Measurements from ENCODE around the gene VAV1. TPM values are rescaled to one million over a fixed set of nuclear protein-coding genes. Genes with fewer than 3 reads are reported as not detected.
A peak's percentile ranks its signal among the peaks of the same experiment; 100 is the strongest.

The VAV1 gene
- total and polyA plus RNA-seq, 9 of the 15 experiments (the other 6 are each of a cell fraction or from before 2014, with no cell fraction given), result 0.46 to 20.1 (median 11.1) TPM

DNA sequence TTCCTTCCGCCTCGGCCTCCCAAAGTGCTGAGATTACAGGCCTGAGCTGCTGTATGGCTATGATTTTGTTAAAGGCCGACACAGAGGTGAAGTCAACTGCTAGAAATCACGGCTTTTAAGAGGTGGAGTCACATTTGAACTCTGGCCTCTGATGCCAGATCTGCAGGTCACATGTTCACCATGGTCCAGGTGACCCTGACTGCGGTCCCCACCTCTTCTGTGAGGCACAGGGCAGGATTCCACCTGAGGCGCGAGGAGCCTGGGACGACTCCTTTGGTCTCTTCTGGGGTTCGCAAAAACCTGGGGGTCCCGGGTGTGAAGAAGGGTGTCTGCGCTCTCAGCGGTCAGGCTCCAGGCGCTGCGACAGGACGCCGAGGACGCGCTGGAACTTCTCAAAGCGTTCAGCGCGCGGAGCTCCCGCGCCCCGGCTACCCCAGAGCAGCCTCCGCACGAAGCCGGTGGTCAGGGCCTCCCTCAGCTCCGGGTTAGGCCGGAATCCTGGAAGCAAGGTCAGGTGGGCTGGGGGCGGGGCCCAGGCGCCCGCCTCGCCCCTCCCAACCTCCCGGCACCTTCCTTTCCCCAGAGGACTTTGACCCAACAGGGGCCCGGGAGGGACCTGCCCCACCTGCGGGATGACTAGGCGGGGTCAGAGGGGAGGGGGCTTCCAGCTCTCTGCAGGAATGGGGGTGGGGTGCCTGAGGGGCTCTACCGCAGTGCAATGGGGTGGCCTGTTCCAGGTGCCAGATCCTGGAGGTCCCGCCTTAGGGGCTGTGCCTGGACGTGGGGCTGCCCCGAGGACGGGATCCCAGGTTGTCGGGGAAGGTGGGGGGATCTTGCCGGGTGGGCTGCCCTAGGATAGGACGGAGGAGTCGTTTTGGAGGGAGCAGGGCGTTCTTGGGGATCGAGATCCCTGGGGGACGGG is 20.0 kb upstream of the VAV1 start:
- ChIA-PET POLR2A (interaction anchor here (0.6 to 1.8 kb wide), 4 partner anchors 10 to 222 kb away, joined by 3 to 11 read pairs (median 3); partner anchors contain the start of gene TNFSF9), CTCF (ENCODE audit: low intra/inter-chr PET ratio) (interaction anchor here (0.7 kb wide), 1 partner anchor 318 kb away, joined by 3 read pairs; no protein-coding TSS in a partner anchor)
- Histone ChIP-seq H3K4me2 (ENCODE audit: insufficient read depth, low read length) (peak overlapping the region; percentile 74), H4K20me1 (replicated peaks; ENCODE audit: control insufficient read depth, insufficient read depth, low read length) (no peaks in the 10 kb centered on the region; the same call in 1 of the 2 replicates), H3K9me3 (replicated peaks; ENCODE audit: control insufficient read depth, insufficient read depth, low read depth, low read length) (no peaks in the 10 kb centered on the region), H3K27me3 (ENCODE audit: control insufficient read depth in 2 of 2, insufficient read depth in 2 of 2, low read length in 2 of 2) (no peaks in the 10 kb centered on the region), H2AFZ (ENCODE audit: low read depth, low read length) (peak overlapping the region; percentile 90), H3K9me1 (ENCODE audit: control insufficient read depth, insufficient read depth, low read length) (no peaks in the 10 kb centered on the region), H3K27ac (ENCODE audit: extremely low read depth, low read depth, low read length) (peak overlapping the region; percentile 77), H3K79me2 (ENCODE audit: control insufficient read depth, insufficient read depth, low read length) (no peaks in the 10 kb centered on the region), H3K9ac (ENCODE audit: insufficient read depth in 1 of 2, low read depth in 2 of 2, low read length in 2 of 2) (peak overlapping the region; percentile 58 to 87; a peak in 3 of 4 replicates), H3K36me3 (ENCODE audit: control insufficient read depth, insufficient read depth, low read length) (peaks cover 62% of the 10 kb centered on the region; the same call in 2 of the 3 replicates), H3K4me1 (replicated peaks in 1 of 2; ENCODE audit: control insufficient read depth in 2 of 2, insufficient read depth in 2 of 2, low read length in 2 of 2) (peaks cover 0 to 35% of the 10 kb centered on the region in 2 experiments; a peak in 3 of 5 replicates), H3K4me3 (peak overlapping the region; percentile 36; the same call in 1 of the 2 replicates)
- 76% methylated on average over 29 of the region's 50 CpGs for WGBS (ENCODE audit: insufficient coverage, low coverage, missing lambda C conversion rate)
- FAIRE-seq (no peak), ATAC-seq (no peak), DNase-seq (ENCODE audit: extremely low read depth in 1 of 4, low spot score in 3 of 4) (peak in 1 of 4 experiments; percentile 32)
- intact Hi-C loops (cut with micrococcal nuclease) (loop anchor here (1.0 kb wide), 1 partner anchor 15 kb away; the partner anchor contains the start of gene GPR108), in situ Hi-C loops (cut with MboI) (no loop called here)
- no TSS peak for BruUV-seq (replicated peaks)
- TF ChIP-seq RBM22 (IDR thresholded peaks at IDR 0.05; ENCODE audit: low read depth, low read length, poor library complexity, severe bottlenecking) (peak; percentile 30), NR3C1 (CRISPR knock-in tag; IDR thresholded peaks at IDR 0.05) (no peak), KDM1A (IDR thresholded peaks at IDR 0.05) (peak; percentile 63 to 77; a peak in 3 of 4 replicates), KDM2B (CRISPR knock-in tag; IDR thresholded peaks at IDR 0.05) (no peak), ZBTB7A (IDR thresholded peaks at IDR 0.05; ENCODE audit: borderline replicate concordance, control insufficient read depth, low read depth, low read length) (0 out of 2 replicates have a peak, but pooled peaks have one; percentile 36), FIP1L1 (IDR thresholded peaks at IDR 0.05; ENCODE audit: low read depth, low read length, poor library complexity, severe bottlenecking) (peak; percentile 23), ZNF239 (CRISPR knock-in tag; IDR thresholded peaks at IDR 0.05) (no peak), TGIF2 (CRISPR knock-in tag; IDR thresholded peaks at IDR 0.05) (peak; percentile 64; the same call in 1 of the 2 replicates), PHB2 (IDR thresholded peaks at IDR 0.05; ENCODE audit: low read depth) (no peak), RCOR1 (IDR thresholded peaks at IDR 0.05; ENCODE audit: borderline replicate concordance in 1 of 2, low read depth in 2 of 2, low read length in 2 of 2) (no peak), MTF1 (CRISPR knock-in tag; IDR thresholded peaks at IDR 0.05; ENCODE audit: borderline replicate concordance) (no peak), PURB (CRISPR knock-in tag; IDR thresholded peaks at IDR 0.05; ENCODE audit: low read depth) (no peak)
- TF ChIP-seq, protein P1, sequence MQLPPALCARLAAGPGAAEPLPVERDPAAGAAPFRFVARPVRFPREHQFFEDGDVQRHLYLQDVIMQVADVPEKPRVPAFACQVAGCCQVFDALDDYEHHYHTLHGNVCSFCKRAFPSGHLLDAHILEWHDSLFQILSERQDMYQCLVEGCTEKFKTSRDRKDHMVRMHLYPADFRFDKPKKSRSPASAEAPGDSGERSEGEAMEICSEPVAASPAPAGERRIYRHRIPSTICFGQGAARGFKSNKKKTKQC (CRISPR knock-in tag; IDR thresholded peaks at IDR 0.05), result 0 out of 2 replicates have a peak, but pooled peaks have one; percentile 1
- TF ChIP-seq, protein P2, sequence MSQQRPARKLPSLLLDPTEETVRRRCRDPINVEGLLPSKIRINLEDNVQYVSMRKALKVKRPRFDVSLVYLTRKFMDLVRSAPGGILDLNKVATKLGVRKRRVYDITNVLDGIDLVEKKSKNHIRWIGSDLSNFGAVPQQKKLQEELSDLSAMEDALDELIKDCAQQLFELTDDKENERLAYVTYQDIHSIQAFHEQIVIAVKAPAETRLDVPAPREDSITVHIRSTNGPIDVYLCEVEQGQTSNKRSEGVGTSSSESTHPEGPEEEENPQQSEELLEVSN (IDR thresholded peaks at IDR 0.05; ENCODE audit: borderline replicate concordance in 1 of 2, extremely low read depth in 1 of 2, insufficient read depth in 1 of 2, insufficient read length in 1 of 2, low read depth in 1 of 2, low read length in 1 of 2, poor library complexity in 1 of 2, severe bottlenecking in 1 of 2), result no peak
- TF ChIP-seq, protein P3, sequence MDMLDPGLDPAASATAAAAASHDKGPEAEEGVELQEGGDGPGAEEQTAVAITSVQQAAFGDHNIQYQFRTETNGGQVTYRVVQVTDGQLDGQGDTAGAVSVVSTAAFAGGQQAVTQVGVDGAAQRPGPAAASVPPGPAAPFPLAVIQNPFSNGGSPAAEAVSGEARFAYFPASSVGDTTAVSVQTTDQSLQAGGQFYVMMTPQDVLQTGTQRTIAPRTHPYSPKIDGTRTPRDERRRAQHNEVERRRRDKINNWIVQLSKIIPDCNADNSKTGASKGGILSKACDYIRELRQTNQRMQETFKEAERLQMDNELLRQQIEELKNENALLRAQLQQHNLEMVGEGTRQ (CRISPR knock-in tag; IDR thresholded peaks at IDR 0.05), result 0 out of 2 replicates have a peak, but pooled peaks have one; percentile 3
- TF ChIP-seq, protein P4, sequence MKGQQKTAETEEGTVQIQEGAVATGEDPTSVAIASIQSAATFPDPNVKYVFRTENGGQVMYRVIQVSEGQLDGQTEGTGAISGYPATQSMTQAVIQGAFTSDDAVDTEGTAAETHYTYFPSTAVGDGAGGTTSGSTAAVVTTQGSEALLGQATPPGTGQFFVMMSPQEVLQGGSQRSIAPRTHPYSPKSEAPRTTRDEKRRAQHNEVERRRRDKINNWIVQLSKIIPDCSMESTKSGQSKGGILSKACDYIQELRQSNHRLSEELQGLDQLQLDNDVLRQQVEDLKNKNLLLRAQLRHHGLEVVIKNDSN (CRISPR knock-in tag; IDR thresholded peaks at IDR 0.05), result peak; percentile 40; the same call in 1 of the 2 replicates

Data from K562 (cell line).